GM21737 (cell line): ENCODE results near the gene TBX15.

Experiments used
- ATAC-seq: cut with Tn5 transposase; IDR thresholded peaks from one replicate; pipeline ENCODE4 v1.9.1; 2021; ENCODE audit warnings: mild to moderate bottlenecking, moderate library complexity; ENCODE audit not compliant: unreplicated experiment

The TBX15 gene

GRCh38 chr1:118985640-118986554 lies 2.2 kb downstream of the TBX15 start:
- no peak for ATAC-seq

- no peak for ATAC-seq
Observed at GRCh38 chr1:118984722-118985639, 3.2 kb downstream of the TBX15 start.

DNA sequence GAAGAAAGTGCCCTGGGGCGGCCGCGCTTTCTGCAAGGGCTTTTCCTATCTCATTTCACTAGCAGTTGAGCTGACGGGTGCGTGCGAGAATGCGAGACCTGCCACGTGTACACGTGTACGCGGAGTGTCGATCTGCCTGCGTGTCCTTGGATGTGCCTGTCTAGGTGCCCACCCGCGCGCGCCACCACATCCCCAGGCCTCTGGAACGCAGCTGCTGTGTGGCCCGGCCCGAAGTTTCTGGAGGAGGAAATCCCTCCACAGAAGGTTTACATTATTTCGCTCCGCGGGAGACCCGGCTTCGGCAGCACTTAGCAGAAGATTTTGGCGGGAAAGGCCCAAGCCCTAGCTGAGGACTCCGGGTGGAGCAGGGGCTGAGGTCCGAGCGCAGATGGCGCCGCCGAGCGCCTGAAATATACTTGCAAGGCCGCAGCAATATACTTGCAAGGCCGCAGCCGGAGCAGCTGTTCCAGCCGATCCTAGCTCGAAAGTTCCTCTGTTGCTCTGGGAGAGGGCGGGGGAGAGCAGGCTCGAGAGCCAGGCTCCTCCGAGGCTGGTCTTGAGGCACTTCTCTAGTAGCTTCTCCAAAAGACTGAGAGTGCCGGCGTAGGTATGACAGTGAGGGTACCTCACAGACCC lies 3.9 kb downstream of the TBX15 start:
- ATAC-seq = no peak

DNA sequence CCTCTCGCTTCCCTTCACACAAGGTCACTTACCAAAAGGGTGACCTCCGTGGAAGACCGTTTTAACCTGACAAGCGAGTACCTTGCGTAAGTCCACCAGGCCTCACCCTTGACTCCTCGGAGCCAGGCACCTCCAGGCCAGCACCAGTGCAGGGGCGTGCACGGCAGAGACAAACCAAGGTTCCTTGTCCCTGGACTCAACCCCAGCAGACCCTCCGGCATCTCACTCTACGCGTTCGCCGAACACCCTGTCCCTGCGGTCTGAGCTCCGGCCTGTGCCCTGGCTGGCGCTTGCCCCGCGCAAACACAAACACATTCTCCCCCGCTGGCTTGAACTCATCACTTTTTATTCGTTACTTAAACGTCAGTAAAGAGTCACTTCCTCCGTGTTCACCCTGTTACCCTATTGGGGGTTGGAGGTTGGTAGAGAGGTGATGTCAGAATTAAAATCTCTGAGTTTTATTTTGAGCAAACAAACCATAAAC lies 4.5 kb downstream of the TBX15 start:
- ATAC-seq = no peak

- no peak for ATAC-seq
Observed at GRCh38 chr1:118982821-118983557, 5.2 kb downstream of the TBX15 start.

GRCh38 chr1:118982266-118982665 lies 5.9 kb downstream of the TBX15 start:
- ATAC-seq = no peak

- ATAC-seq = no peak
Observed at GRCh38 chr1:118981436-118981835, 6.7 kb downstream of the TBX15 start.

GRCh38 chr1:118979754-118980575 lies 8.2 kb downstream of the TBX15 start:
- ATAC-seq = no peak

GRCh38 chr1:118978914-118979701 lies 9.0 kb downstream of the TBX15 start:
- ATAC-seq = no peak

DNA sequence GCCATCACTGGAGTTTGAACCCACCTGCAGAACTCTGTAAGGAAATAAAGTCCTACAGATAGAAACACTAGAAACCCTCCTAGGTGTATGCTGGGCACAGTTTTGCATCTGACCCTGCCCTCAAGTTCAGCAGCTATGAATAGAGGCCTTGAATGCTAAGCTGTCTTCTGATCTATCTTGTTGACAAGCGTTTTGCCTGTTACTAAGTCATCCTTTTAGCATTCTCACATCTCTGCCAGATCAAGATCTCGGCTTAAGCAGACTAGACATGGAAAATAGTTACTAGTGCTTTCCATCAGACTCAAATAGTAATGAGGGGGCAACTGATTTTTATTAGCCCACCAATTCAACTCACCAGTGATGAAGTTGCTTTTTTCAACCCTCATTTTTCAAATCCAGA lies 10.5 kb downstream of the TBX15 start:
- no peak for ATAC-seq

DNA sequence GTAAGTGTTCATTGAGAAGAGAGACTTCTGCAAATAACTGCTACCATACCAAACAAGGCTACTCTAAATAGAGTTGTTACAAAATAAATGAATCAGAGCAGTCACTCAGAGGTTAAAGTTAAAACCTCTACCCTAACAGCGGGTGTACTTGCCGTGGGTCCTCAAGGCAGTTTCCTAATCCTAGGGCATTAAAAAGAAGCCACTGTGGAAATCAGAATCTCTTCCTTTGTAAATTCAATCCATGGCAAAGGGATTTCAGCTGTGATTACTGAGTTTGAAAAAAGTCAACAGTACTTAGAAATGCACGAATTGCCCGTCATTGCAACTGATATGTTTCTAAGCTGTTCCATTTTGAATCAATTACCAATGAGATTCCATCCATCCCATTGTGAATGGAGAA lies 13.5 kb downstream of the TBX15 start:
- ATAC-seq = no peak

GRCh38 chr1:118973531-118974137 lies 14.5 kb downstream of the TBX15 start:
- ATAC-seq = no peak

- no peak for ATAC-seq
Observed at GRCh38 chr1:118973032-118973431, 15.1 kb downstream of the TBX15 start.

DNA sequence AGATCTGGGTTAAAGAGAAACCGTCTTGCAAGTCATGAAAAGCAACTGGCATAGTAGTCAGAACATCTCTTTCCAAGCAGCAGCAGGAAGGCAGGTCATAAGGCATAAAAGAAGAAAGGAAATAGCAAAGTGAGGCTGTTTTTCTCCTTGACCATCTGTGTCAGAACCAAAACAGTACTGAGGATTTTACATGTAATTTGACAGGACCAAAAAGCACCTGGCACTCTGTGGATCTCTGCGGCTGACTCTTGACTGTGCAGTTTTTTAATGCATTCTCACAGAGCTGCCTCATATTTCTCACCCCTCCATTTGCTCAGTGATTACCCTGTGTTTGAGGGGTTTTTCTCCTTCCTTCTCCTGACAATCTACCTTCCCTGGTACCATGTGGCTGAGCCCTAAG lies 17.7 kb downstream of the TBX15 start:
- ATAC-seq = no peak

DNA sequence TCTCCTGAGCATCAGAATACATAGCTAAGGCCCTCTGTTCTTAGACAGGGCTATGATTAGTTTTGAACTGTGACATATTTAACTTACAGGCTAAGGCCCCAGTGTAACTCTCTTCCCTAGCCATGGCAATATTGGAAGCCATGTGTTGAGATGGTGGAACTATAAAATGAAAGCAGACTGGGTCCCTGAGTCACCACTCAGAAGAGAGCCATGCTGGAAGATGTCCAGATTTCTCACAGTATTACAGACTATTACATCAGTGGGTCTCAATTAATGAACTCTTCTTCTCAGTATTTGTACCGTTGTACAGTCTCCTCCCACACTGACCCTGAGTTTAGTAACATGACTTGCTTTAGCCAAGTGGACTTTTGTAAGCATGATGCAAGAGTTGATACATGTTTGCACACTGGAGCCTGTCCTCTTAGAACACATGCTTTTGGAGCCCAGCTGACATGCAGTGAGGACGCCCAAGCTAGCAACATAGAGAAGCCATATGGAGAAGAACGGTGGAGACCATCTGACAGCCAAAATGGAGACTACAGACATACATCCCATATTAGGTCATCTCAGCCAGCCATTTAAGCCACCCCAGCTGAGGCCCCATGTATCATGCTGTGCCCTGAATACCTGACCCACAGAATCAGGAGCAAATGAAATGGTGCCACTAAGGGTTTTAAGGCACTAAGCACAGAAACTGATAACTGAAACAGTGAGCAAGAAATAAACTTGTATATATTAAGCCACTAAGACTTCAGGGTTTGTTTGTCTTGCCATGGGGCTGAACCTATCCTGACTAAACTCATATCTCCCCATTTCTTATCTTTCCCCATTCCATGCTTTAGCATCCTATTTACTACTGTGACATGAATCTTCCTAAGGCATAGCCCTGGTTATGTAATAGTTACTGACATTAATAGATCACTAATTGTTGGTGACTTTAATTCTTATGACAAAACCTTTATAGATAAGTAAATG lies 24.4 kb downstream of the TBX15 start:
- ATAC-seq = no peak

GRCh38 chr1:118963138-118963455 lies 25.0 kb downstream of the TBX15 start:
- ATAC-seq = no peak

DNA sequence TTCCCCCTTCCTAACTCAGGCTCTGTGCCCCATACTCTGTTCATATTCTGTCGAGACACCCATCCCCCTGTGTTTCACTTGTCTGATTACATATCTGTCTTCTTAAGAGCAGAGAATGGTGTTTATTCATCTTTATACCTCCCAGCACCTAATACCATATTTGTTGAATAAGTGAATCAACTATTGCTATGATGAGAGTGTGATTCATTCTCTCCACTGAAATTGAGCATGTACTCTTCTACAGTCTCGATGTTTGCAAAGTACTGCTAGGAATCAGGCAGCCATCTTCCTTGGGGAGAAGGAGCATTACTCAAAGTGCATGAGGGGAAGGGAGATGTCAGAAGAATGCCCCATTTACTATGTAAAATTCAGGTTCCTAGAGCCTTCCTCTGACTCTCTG lies 27.0 kb downstream of the TBX15 start:
- ATAC-seq = no peak
